Urinary bladder (tissue), 4 donors: ENCODE measurements around the gene MANBA. TPM values are rescaled to one million over a fixed set of nuclear protein-coding genes. Genes with fewer than 3 reads are reported as not detected.

Experiments used
- DNase-seq: peaks from one replicate; pipeline ENCODE4 v3.0.0-alpha.2; 2015; ENCODE audit errors: extremely low spot score
- H3K27ac ChIP-seq: one replicate; pipeline ENCODE4 v1.5.1; 2013; ENCODE audit warnings: low read depth, mild to moderate bottlenecking, moderate library complexity
- H3K36me3 ChIP-seq: one replicate; pipeline ENCODE4 v1.6.1; 2013; ENCODE audit warnings: mild to moderate bottlenecking, moderate library complexity; ENCODE audit not compliant: insufficient read depth
- H3K4me1 ChIP-seq: one replicate; pipeline ENCODE4 v1.6.1; 2013; ENCODE audit warnings: mild to moderate bottlenecking, moderate library complexity; ENCODE audit not compliant: insufficient read depth
- H3K4me3 ChIP-seq: one replicate; pipeline ENCODE4 v1.5.1; 2013; ENCODE audit warnings: low read depth, low read length
- WGBS: extraction: QIAGEN DNeasy Blood & Tissue Kit; methylation state at CpG from one replicate; pipeline ENCODE4 v1.1.7; 2013; 5-methylcytosine and 5-hydroxymethylcytosine counted together
- polyA plus RNA-seq: library from polyadenylated mRNA; stranded (reverse); fragments of 200-250 nt; gene quantifications from one replicate; pipeline ENCODE4 v1.2.3, GENCODE V29; 2013
- small RNA-seq: library from RNA; depleted of rRNA; stranded (forward); fragments of <200 nt; gene quantifications from one replicate; pipeline ENCODE3, GENCODE V24; 2014
- total RNA-seq: library from RNA; depleted of rRNA; stranded (reverse); fragments of >200 nt; gene quantifications from one replicate; pipeline ENCODE4 v1.2.3, GENCODE V29; 2014
- donor health status: healthy with polysubstance abuse.
- donor health status: healthy.

The MANBA gene
- total and polyA plus RNA-seq, 2 donors, result 23.3 to 62.2 TPM

DNA sequence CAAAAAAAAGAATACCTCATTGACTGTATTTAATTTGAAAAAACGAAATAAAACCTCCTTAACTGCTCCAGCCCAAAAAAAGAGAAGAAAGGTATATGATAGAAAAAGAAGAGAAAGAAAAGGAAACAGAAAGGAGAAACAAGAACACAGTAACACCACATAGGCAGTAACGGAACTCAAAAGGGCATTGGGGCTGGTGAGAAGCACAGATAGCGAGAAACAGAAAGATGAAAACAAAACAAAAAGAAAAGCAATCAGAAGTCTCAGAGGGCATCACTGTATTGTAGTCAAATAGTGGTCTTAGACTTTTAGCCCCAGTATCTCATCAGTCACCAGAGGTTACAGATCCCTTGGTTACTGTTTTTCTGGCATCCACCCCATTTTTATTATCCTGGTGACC, 171.0 kb downstream of the MANBA start:
- peaks cover 4% of the 10 kb centered on the region for H3K36me3 ChIP-seq
- whole genome bisulfite sequencing, result 91% methylated on average over 3 of the region's 3 CpGs

DNA sequence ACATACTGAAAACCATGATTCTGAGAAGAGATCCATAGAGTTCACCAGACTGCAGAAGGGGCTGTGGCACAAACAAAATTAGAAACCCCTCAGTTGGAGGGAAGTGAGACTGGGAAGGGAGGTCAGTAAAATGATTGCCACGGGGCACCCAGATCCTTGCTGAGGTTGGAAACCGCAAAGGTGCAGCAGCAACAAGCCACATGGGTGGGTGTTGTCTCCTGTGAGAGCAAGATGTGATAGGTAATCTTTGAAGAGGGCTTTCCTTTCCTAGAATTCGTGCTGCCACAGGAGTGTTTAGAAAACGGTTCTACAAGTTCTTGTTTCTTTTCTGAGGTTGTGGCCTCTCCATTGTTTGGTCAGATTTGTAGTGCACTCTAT, 174.1 kb downstream of the MANBA start:
- H3K36me3 ChIP-seq, result no peaks in the 10 kb centered on the region
- no peak for DNase-seq
- 87% methylated on average over 4 of the region's 4 CpGs for WGBS
- H3K4me3 ChIP-seq, result no peak overlapping the region
- no peaks in the 10 kb centered on the region for H3K4me1 ChIP-seq
- H3K27ac ChIP-seq, result no peak overlapping the region

More for the DNA sequence above, 171.0 kb downstream of the MANBA start:
- H3K4me1 ChIP-seq, result no peaks in the 10 kb centered on the region
- DNase-seq, result no peak
- no peak overlapping the region for H3K27ac ChIP-seq
- no peak overlapping the region for H3K4me3 ChIP-seq

DNA sequence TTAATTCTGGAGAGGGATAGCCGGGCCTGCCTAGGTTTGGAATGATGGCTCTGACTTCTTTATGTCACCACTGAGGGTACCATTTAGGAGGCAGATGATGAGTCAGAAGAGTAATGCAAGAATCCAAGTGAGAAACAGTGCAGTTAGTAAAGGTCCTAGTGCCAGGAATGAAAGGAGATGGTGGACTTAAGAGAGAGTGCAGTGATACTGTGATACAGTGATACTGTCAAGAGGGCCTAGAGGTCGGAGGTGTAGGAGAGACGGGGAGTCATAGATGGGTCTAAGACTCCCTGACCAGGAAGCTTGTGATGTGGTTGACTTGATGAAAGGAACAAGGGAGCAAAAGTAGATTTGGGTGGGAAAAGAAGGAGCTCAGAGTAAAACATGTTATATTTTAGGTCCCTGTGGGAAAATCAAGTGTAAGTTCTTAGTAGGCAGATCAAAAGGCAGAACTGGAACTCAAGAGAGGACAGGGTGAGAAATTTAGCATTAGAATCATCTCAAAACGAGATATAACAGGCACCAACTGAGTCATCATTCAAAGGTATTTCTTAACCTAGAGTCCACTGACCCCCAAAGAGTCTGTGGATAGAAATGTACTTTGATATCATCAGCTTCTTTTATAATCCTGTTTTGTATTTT, 174.6 kb downstream of the MANBA start:
- Histone ChIP-seq H3K27ac (no peak overlapping the region), H3K4me1 (no peaks in the 10 kb centered on the region), H3K36me3 (no peaks in the 10 kb centered on the region), H3K4me3 (no peak overlapping the region)
- DNase-seq, result no peak
- WGBS, result 92% methylated on average over 4 of the region's 4 CpGs

DNA sequence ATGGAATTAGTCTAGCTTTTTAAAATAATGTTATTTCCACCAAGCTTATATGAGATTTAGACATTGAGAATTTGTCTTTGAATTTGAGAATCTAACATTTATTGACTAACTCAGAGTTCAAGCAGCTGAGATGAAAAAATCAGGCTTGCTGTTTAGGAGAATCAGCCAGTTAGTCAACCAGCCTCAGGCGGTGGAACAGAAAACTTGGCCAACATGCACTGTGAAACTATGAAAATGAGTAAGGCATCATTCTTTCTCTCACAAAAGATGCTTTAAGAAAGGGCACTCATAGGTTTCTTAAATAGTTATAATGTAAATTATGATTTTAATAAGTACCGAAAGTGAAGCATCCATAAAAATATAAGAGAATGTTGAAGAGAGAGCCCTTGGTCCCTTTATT, 175.4 kb downstream of the MANBA start:
- Histone ChIP-seq H3K36me3 (peaks cover 2% of the 10 kb centered on the region), H3K4me1 (no peaks in the 10 kb centered on the region), H3K27ac (no peak overlapping the region), H3K4me3 (no peak overlapping the region)
- DNase-seq, result no peak
- 92% methylated on average over 2 of the region's 2 CpGs for WGBS

DNA sequence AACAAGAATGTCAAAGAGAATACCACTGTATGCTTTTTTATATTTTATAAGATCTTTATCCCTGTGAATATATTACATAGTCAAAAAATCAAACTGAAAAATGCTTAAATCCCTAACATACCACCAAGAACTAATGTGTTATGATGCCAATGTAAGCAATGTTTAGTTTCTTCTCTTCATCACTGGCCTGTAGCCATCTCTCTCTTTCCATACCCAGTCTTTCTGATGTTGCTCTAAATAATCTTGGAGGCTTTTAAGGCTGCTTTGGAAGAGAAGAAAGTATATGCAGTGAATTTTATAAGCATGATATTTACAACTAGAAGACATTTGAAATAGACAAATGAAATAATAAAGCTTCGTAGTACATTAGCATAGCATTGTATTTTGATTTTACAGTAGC, 176.7 kb downstream of the MANBA start:
- H3K4me3 ChIP-seq, result no peak overlapping the region
- H3K4me1 ChIP-seq, result no peaks in the 10 kb centered on the region
- no peak overlapping the region for H3K27ac ChIP-seq
- WGBS, result 67% methylated on average over 1 of the region's 1 CpG
- no peak for DNase-seq
- H3K36me3 ChIP-seq, result peaks cover 3% of the 10 kb centered on the region

Small RNA genes lying within 50 kb of the gene (small RNA-seq; reads per million reads assigned to genes)
- not detected for gene AC018797.1

Other genes starting within 250 kb of the MANBA start
- gene UBE2D3, start 66.6 kb upstream of the MANBA start, total RNA-seq, result 285 TPM
- 220 TPM for gene UBE2D3, start 66.6 kb upstream of the MANBA start, polyA plus RNA-seq
- gene CISD2, start 108.0 kb upstream of the MANBA start, total RNA-seq, result 36.7 TPM
- gene CISD2, start 108.0 kb upstream of the MANBA start, polyA plus RNA-seq, result 19.2 TPM